Sigmoid colon (tissue), 7 donors: Measurements from ENCODE around the gene COX20. TPM values are rescaled to one million over a fixed set of nuclear protein-coding genes. Genes with fewer than 3 reads are reported as not detected.
A peak's percentile ranks its signal among the peaks of the same experiment; 100 is the strongest.

Source experiments
- DNase-seq: peaks from one replicate; pipeline ENCODE4 v3.0.0-alpha.2; 2019
- H3K27ac ChIP-seq, 4 donors: fragments of 200-600 bp; sonication (generic); one replicate each; pipeline ENCODE4 v1.5.1; 2016 to 2019; ENCODE audit warnings: mild to moderate bottlenecking in 1 of 4
- H3K27me3 ChIP-seq, 3 donors: fragments of 200-600 bp; sonication (generic); one replicate each; pipeline ENCODE4 v1.5.1; 2019; ENCODE audit warnings: mild to moderate bottlenecking in 1 of 3
- H3K36me3 ChIP-seq, 4 donors: fragments of 200-600 bp; sonication (generic); one replicate each; pipeline ENCODE4 v1.5.1; 2016 to 2019
- H3K4me1 ChIP-seq, 4 donors: fragments of 200-600 bp; sonication (generic); one replicate each; pipeline ENCODE4 v1.5.1; 2017 to 2019
- H3K4me3 ChIP-seq, 4 donors: fragments of 200-600 bp; sonication (generic); one replicate each; pipeline ENCODE4 v1.5.1; 2017 to 2019; ENCODE audit warnings: mild to moderate bottlenecking in 2 of 4, moderate library complexity in 1 of 4
- H3K9me3 ChIP-seq, 4 donors: fragments of 200-600 bp in 3 of 4; sonication (generic) in 3 of 4; one replicate each; pipeline versions ENCODE4 v1.5.1 to v1.6.1; 2013 to 2019
- EP300 ChIP-seq, 4 donors: sonication (generic); formaldehyde crosslinking; IDR thresholded peaks; one replicate each; pipeline ENCODE4 v1.6.1; 2017; ENCODE audit warnings: antibody characterized with exemption in 4 of 4
- POLR2A ChIP-seq, 2 donors: fragments of 450-650 bp; IDR thresholded peaks; one replicate each; pipeline ENCODE4 v1.6.1; 2016; ENCODE audit warnings: antibody characterized with exemption in 2 of 2, mild to moderate bottlenecking in 2 of 2, moderate library complexity in 2 of 2
- POLR2AphosphoS5 ChIP-seq, 4 donors: sonication (generic); formaldehyde crosslinking; IDR thresholded peaks; one replicate each; pipeline ENCODE4 v1.6.1; 2017; ENCODE audit warnings: antibody characterized with exemption in 4 of 4
- WGBS, 2 donors: extraction: QIAGEN DNeasy Blood & Tissue Kit; methylation state at CpG; one replicate each; pipeline ENCODE4 v1.1.7; 2013; 5-methylcytosine and 5-hydroxymethylcytosine counted together
- intact Hi-C: fragments of 100-400 bp; cut with DNase I; formaldehyde crosslinking; loops from one replicate; pipeline ENCODE4 v1.15.1; 2023
- polyA plus RNA-seq, 3 donors: library from polyadenylated mRNA; stranded (reverse); fragments of 200-250 nt; gene quantifications; one replicate each; pipeline ENCODE4 v1.2.3, GENCODE V29; 2013
- total RNA-seq, 4 donors: library from RNA; depleted of rRNA; stranded (reverse); fragments of >200 nt; gene quantifications; one replicate each; pipeline ENCODE4 v1.1.0, GENCODE V29; 2016
- TF ChIP-seq, protein P1 (sequence below), 4 experiments: fragments of 450-650 bp in 3 of 4; fragments of 200-600 bp in 1 of 4; IDR thresholded peaks; one replicate each; pipeline ENCODE4 v1.5.1; 2016 to 2019; ENCODE audit warnings: antibody characterized with exemption in 4 of 4, mild to moderate bottlenecking in 3 of 4, moderate library complexity in 2 of 4
- donor health status: healthy with polysubstance abuse.
- donor health status: Bipolar disorder and iron deficiency.
- donor health status: healthy.

The COX20 gene, protein sequence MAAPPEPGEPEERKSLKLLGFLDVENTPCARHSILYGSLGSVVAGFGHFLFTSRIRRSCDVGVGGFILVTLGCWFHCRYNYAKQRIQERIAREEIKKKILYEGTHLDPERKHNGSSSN
- total RNA-seq (100 to 1,000 TPM in 1 of 4 donors, 10 to 100 TPM in 3; 59.7 to 132 (median 79.9) TPM), polyA plus RNA-seq (10 to 100 TPM; 35.2 to 62.4 (median 53.5) TPM)

DNA sequence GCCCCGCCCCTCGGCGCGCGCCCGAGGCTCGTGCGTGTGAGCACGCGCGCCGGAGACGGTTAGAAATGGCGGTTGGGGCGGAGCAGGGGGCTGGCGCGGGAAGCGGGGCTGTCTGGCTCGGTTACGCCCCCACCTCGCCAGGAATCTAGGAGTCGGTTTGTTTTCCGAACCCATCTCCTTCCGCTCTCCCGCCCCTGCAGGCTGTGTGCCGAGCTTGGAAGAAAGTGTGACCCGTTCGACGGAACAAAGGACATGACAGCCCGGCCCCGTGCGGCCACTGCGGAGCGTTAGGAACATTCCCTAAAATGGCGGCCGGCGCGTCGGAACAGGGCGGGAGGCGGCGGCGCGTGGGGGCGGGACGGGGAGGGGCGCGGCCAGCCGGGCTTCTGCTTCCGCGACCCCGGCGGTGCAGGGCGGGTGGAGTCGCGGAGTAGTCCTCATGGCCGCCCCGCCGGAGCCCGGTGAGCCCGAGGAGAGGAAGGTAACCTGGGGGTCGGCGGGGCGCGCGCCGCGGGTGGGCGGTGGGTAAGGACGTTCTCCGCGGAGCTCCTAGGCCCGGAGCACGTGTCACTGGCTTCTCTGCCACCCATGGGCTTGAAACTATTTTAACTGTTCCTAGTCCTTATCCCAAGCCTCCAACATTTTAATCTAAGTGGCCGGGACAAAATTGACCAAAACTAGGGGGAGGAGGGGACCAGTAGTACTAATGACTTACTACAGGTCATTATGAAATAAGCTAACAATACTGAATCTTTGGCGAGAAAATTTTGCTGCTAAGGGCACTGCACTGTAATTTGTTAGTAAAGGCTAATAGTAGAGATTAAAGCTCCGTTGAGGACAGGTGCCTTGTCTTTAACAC lies at the start of gene COX20:
COX20 (plus strand) TSS at position 383 of the 859 bp plus-strand sequence; CDS start at position 440, 57 bp downstream.
- WGBS, 2 donors = 0 to 1% methylated on average over 77 of the region's 77 CpGs
- Histone ChIP-seq H3K27me3 (no peaks in the 10 kb centered on the region), H3K36me3 (peaks cover 0 to 12% (median 0%) of the 10 kb centered on the region in 4 donors), H3K4me1 (peaks cover 0 to 56% (median 47%) of the 10 kb centered on the region in 4 donors), H3K9me3 (no peaks in the 10 kb centered on the region), H3K4me3 (peak within 1 kb of the TSS; percentile 70 to 81 (median 76)), H3K27ac (peak within 1 kb of the TSS; percentile 98 to 100 (median 99))
- peak; percentile 96 for DNase-seq
- TF ChIP-seq POLR2A (IDR thresholded peaks at IDR 0.05) = peak; percentile 42 to 45
- TF ChIP-seq, protein P1, sequence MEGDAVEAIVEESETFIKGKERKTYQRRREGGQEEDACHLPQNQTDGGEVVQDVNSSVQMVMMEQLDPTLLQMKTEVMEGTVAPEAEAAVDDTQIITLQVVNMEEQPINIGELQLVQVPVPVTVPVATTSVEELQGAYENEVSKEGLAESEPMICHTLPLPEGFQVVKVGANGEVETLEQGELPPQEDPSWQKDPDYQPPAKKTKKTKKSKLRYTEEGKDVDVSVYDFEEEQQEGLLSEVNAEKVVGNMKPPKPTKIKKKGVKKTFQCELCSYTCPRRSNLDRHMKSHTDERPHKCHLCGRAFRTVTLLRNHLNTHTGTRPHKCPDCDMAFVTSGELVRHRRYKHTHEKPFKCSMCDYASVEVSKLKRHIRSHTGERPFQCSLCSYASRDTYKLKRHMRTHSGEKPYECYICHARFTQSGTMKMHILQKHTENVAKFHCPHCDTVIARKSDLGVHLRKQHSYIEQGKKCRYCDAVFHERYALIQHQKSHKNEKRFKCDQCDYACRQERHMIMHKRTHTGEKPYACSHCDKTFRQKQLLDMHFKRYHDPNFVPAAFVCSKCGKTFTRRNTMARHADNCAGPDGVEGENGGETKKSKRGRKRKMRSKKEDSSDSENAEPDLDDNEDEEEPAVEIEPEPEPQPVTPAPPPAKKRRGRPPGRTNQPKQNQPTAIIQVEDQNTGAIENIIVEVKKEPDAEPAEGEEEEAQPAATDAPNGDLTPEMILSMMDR (IDR thresholded peaks at IDR 0.05) = no peak
- TF ChIP-seq POLR2AphosphoS5 (IDR thresholded peaks at IDR 0.05) = peak; percentile 60 to 89 (median 85)
- TF ChIP-seq EP300 (IDR thresholded peaks at IDR 0.05) = peak in 1 of 4 donors; percentile 50
- intact Hi-C loops = loop anchor here (1.0 to 10.0 kb wide), 3 partner anchors 29 to 1581 kb away; partner anchors contain the start of genes CEP170, HNRNPU and SDCCAG8

DNA sequence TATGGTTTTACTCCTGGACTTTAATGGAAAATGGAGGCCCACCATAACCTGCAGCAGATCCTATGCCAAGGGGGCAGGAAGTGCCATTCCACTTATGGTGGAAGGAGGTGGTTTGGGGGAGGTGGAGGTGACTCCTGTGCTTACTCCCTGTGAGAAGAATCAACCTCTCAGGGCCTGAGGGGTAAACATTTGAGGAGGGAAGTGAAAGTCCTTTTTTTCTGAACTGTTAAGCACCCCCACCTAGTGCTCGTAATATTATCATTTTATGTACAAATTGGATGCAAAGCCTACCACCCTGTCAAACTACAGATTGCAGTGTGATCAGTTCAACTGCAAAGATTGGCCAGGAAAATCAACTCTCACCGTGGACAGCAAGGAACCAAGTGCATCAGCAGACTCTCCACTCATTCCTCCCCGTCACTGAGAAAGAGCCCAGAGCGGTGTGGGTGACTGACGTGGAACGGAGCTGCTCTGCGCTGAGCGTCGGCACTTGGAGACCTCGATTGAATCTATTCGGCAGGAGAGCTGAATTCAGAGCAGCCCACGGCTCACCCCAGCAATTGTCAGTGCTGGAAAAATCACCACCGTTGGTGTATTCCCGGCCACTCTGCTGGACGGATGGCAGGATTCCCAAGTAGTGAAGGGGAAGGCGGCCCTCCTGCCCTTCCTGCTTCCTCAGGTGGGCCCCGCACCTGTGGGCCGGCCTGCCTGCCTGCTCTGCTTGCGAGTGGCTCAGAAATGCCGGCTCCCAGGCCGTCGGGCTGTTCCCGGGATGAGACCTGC lies 46.8 kb upstream of the COX20 start:
- no peak for DNase-seq
- intact Hi-C loops = no loop called here
- no peaks in the 10 kb centered on the region for H3K36me3 ChIP-seq

DNA sequence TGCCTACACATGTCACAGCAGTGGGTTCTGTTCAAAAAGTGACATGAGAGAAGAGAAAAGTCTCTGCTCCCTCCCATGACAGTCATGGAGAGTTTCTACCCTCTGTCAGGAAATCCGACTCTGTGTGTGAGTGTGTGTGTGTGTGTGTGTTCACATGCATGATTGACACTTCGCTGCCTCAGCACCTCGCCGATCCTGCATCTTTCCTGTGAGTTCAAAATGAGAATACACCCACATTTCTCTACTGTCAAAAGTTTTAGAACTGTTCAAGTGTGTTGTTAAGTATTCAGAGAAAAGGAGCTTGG lies 46.2 kb upstream of the COX20 start:
- Histone ChIP-seq H3K9me3 (no peaks in the 10 kb centered on the region), H3K27me3 (no peaks in the 10 kb centered on the region), H3K27ac (no peak overlapping the region), H3K36me3 (no peaks in the 10 kb centered on the region), H3K4me3 (no peak overlapping the region), H3K4me1 (peaks cover 0 to 6% (median 0%) of the 10 kb centered on the region in 4 donors)
- intact Hi-C loops = no loop called here
- WGBS, 2 donors = 74 to 90% methylated on average over 4 of the region's 4 CpGs
- no peak for TF ChIP-seq POLR2A (IDR thresholded peaks at IDR 0.05)
- no peak for TF ChIP-seq POLR2AphosphoS5 (IDR thresholded peaks at IDR 0.05)
- TF ChIP-seq EP300 (IDR thresholded peaks at IDR 0.05) = no peak
- TF ChIP-seq, protein P1 (IDR thresholded peaks at IDR 0.05) = no peak
- DNase-seq = no peak

More for the DNA sequence above, 46.8 kb upstream of the COX20 start:
- TF ChIP-seq, protein P1 (IDR thresholded peaks at IDR 0.05) = no peak
- TF ChIP-seq EP300 (IDR thresholded peaks at IDR 0.05) = no peak
- TF ChIP-seq POLR2A (IDR thresholded peaks at IDR 0.05) = no peak
- no peak for TF ChIP-seq POLR2AphosphoS5 (IDR thresholded peaks at IDR 0.05)
- Histone ChIP-seq H3K4me3 (no peak overlapping the region), H3K27ac (no peak overlapping the region), H3K27me3 (no peaks in the 10 kb centered on the region), H3K4me1 (peaks cover 0 to 6% (median 0%) of the 10 kb centered on the region in 4 donors), H3K9me3 (no peaks in the 10 kb centered on the region)
- 81 to 93% methylated on average over 23 of the region's 23 CpGs for WGBS, 2 donors

DNA sequence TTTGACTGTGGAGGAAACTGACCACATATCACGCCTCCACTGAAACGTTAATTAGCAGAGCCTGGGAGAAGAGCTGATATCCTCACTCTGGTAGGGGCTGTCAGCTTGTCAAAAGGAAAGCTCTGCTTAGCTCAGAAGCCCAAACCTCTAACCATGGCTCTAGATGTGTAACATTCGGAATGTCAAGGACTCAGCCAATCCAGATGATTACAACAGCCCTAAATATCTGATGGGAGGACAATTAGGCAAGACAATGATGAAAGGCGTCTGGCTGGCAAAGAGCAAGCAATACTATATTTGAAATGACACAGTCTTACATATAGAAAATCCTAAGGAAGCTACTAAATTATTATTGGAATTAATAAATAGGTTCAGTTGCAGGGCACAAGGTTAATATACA lies 45.7 kb upstream of the COX20 start:
- 74 to 84% methylated on average over 4 of the region's 4 CpGs for WGBS, 2 donors
- no peak for DNase-seq
- Histone ChIP-seq H3K27ac (no peak overlapping the region), H3K4me1 (peaks cover 0 to 6% (median 0%) of the 10 kb centered on the region in 4 donors), H3K36me3 (no peaks in the 10 kb centered on the region), H3K27me3 (no peaks in the 10 kb centered on the region), H3K4me3 (no peak overlapping the region), H3K9me3 (no peaks in the 10 kb centered on the region)
- no peak for TF ChIP-seq POLR2AphosphoS5 (IDR thresholded peaks at IDR 0.05)
- TF ChIP-seq POLR2A (IDR thresholded peaks at IDR 0.05) = no peak
- TF ChIP-seq EP300 (IDR thresholded peaks at IDR 0.05) = no peak
- TF ChIP-seq, protein P1 (IDR thresholded peaks at IDR 0.05) = no peak
- intact Hi-C loops = no loop called here
